ENCODE results near the gene TNP2.

DNA sequence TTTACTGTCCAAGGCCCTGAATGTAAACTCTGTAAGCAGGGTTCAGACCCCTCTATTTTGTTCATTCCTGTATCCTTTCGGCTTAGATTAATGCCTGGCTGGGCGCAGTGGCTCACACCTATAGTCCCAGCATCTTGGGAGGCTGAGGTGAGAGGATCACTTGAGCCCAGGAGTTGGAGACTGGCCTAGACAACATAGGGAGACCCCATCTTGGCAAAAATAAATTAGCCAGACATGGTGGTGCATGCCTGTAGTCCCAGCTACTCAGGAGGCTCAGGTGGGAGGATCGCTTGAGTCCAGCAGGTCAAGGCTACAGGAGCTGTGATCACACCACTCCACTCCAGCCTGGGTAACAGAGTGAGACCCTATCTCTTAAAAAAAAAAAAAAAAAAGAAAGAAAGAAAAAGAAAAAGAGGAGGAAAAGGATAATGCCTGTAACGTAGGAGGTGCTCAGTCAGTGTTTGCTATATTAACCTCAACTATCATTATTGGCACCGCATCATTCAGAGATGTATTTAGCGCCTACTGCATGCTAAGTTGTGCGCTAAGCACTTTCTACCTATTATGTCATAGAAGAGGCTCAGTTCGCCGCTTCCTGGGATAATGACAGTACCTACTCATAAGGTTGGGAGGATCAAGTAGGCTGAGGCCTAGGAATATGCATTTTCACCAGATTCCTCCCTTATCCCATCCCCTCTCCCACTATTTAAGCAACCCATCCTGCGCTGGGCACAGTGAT lies 18.2 kb downstream of the TNP2 start:
- TF ChIP-seq CTCF (IDR thresholded peaks at IDR 0.05 in 2 of 3, conservative IDR thresholded peaks at IDR 0.05 in 1 of 3; ENCODE audit: borderline replicate concordance in 1 of 3, insufficient read depth in 1 of 3, low read depth in 2 of 3, low read length in 2 of 3): no peak
- TF ChIP-seq POLR2AphosphoS5 (IDR thresholded peaks at IDR 0.05; ENCODE audit: low read depth, low read length): no peak
- no peak for TF ChIP-seq ZFX (IDR thresholded peaks at IDR 0.05)
